GM23338 (cell line): ENCODE measurements around the gene KRTAP10-1.

ENCODE experiments used
- CREB1 ChIP-seq: fragments of 250-450 bp; sonication (Bioruptor Pico); IDR thresholded peaks from 2 replicates; pipeline ENCODE4 v1.5.0; 2020; ENCODE audit warnings: low read depth, mild to moderate bottlenecking, moderate library complexity
- ETS1 ChIP-seq: IDR thresholded peaks from 2 replicates; pipeline ENCODE4 v1.6.1; 2016; ENCODE audit warnings: antibody characterized with exemption
- EZH2 ChIP-seq: fragments of 200-600 bp; sonication (generic); IDR thresholded peaks from one replicate; pipeline ENCODE4 v1.8.0; 2017; ENCODE audit warnings: antibody characterized with exemption, mild to moderate bottlenecking, low read depth; ENCODE audit not compliant: unreplicated experiment
- EZH2phosphoT487 ChIP-seq: fragments of 200-600 bp; sonication (generic); IDR thresholded peaks from one replicate; pipeline ENCODE4 v1.8.1; 2018; ENCODE audit warnings: antibody characterized with exemption; ENCODE audit not compliant: unreplicated experiment
- JUNB ChIP-seq: IDR thresholded peaks from one replicate; pipeline ENCODE4 v1.6.1; 2016; ENCODE audit warnings: antibody characterized with exemption; ENCODE audit not compliant: unreplicated experiment
- NANOG ChIP-seq: IDR thresholded peaks from 2 replicates; pipeline ENCODE4 v1.6.1; 2016; ENCODE audit warnings: antibody characterized with exemption, borderline replicate concordance
- POLR2AphosphoS5 ChIP-seq: IDR thresholded peaks from 2 replicates; pipeline ENCODE4 v1.6.1; 2016; ENCODE audit warnings: antibody characterized with exemption, low read depth
- ZNF331 ChIP-seq: fragments of 250-450 bp; sonication (Bioruptor Pico); IDR thresholded peaks from 2 replicates; pipeline ENCODE4 v1.5.0; 2020; ENCODE audit warnings: low read depth, mild to moderate bottlenecking, moderate library complexity
- TF ChIP-seq, protein P1 (sequence below), 2 experiments: fragments of 200-600 bp in 1 of 2; sonication (generic) in 1 of 2; conservative IDR thresholded peaks; 2 replicates each; pipeline versions ENCODE4 v1.5.1 to v1.6.1; 2016 to 2017; ENCODE audit warnings: antibody characterized with exemption in 2 of 2, low read depth in 2 of 2, mild to moderate bottlenecking in 2 of 2, moderate library complexity in 1 of 2
- TF ChIP-seq, protein P2 (sequence below): fragments of 250-450 bp; sonication (Bioruptor Pico); IDR thresholded peaks from 2 replicates; pipeline ENCODE4 v1.5.0; 2020; ENCODE audit warnings: mild to moderate bottlenecking, moderate library complexity
- TF ChIP-seq, protein P3 (sequence below): IDR thresholded peaks from one replicate; pipeline ENCODE4 v1.6.1; 2018; ENCODE audit warnings: antibody characterized with exemption; ENCODE audit not compliant: unreplicated experiment

GRCh38 chr21:44505673-44506278 lies 34.2 kb downstream of the KRTAP10-1 start:
- TF ChIP-seq, protein P1, sequence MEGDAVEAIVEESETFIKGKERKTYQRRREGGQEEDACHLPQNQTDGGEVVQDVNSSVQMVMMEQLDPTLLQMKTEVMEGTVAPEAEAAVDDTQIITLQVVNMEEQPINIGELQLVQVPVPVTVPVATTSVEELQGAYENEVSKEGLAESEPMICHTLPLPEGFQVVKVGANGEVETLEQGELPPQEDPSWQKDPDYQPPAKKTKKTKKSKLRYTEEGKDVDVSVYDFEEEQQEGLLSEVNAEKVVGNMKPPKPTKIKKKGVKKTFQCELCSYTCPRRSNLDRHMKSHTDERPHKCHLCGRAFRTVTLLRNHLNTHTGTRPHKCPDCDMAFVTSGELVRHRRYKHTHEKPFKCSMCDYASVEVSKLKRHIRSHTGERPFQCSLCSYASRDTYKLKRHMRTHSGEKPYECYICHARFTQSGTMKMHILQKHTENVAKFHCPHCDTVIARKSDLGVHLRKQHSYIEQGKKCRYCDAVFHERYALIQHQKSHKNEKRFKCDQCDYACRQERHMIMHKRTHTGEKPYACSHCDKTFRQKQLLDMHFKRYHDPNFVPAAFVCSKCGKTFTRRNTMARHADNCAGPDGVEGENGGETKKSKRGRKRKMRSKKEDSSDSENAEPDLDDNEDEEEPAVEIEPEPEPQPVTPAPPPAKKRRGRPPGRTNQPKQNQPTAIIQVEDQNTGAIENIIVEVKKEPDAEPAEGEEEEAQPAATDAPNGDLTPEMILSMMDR (conservative IDR thresholded peaks at IDR 0.05; ENCODE audit: low read depth in 2 of 2), result no peak
- TF ChIP-seq POLR2AphosphoS5, result no peak
- TF ChIP-seq EZH2phosphoT487, result no peak
- TF ChIP-seq, protein P2, sequence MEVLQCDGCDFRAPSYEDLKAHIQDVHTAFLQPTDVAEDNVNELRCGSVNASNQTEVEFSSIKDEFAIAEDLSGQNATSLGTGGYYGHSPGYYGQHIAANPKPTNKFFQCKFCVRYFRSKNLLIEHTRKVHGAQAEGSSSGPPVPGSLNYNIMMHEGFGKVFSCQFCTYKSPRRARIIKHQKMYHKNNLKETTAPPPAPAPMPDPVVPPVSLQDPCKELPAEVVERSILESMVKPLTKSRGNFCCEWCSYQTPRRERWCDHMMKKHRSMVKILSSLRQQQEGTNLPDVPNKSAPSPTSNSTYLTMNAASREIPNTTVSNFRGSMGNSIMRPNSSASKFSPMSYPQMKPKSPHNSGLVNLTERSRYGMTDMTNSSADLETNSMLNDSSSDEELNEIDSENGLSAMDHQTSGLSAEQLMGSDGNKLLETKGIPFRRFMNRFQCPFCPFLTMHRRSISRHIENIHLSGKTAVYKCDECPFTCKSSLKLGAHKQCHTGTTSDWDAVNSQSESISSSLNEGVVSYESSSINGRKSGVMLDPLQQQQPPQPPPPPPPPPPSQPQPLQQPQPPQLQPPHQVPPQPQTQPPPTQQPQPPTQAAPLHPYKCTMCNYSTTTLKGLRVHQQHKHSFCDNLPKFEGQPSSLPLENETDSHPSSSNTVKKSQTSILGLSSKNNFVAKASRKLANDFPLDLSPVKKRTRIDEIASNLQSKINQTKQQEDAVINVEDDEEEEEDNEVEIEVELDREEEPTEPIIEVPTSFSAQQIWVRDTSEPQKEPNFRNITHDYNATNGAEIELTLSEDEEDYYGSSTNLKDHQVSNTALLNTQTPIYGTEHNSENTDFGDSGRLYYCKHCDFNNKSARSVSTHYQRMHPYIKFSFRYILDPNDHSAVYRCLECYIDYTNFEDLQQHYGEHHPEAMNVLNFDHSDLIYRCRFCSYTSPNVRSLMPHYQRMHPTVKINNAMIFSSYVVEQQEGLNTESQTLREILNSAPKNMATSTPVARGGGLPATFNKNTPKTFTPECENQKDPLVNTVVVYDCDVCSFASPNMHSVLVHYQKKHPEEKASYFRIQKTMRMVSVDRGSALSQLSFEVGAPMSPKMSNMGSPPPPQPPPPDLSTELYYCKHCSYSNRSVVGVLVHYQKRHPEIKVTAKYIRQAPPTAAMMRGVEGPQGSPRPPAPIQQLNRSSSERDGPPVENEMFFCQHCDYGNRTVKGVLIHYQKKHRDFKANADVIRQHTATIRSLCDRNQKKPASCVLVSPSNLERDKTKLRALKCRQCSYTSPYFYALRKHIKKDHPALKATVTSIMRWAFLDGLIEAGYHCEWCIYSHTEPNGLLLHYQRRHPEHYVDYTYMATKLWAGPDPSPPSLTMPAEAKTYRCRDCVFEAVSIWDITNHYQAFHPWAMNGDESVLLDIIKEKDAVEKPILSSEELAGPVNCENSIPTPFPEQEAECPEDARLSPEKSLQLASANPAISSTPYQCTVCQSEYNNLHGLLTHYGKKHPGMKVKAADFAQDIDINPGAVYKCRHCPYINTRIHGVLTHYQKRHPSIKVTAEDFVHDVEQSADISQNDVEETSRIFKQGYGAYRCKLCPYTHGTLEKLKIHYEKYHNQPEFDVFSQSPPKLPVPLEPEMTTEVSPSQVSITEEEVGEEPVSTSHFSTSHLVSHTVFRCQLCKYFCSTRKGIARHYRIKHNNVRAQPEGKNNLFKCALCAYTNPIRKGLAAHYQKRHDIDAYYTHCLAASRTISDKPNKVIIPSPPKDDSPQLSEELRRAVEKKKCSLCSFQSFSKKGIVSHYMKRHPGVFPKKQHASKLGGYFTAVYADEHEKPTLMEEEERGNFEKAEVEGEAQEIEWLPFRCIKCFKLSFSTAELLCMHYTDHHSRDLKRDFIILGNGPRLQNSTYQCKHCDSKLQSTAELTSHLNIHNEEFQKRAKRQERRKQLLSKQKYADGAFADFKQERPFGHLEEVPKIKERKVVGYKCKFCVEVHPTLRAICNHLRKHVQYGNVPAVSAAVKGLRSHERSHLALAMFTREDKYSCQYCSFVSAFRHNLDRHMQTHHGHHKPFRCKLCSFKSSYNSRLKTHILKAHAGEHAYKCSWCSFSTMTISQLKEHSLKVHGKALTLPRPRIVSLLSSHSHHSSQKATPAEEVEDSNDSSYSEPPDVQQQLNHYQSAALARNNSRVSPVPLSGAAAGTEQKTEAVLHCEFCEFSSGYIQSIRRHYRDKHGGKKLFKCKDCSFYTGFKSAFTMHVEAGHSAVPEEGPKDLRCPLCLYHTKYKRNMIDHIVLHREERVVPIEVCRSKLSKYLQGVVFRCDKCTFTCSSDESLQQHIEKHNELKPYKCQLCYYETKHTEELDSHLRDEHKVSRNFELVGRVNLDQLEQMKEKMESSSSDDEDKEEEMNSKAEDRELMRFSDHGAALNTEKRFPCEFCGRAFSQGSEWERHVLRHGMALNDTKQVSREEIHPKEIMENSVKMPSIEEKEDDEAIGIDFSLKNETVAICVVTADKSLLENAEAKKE (CRISPR knock-in tag), result no peak
- TF ChIP-seq CREB1, result no peak
- TF ChIP-seq EZH2, result no peak
- TF ChIP-seq, protein P3, sequence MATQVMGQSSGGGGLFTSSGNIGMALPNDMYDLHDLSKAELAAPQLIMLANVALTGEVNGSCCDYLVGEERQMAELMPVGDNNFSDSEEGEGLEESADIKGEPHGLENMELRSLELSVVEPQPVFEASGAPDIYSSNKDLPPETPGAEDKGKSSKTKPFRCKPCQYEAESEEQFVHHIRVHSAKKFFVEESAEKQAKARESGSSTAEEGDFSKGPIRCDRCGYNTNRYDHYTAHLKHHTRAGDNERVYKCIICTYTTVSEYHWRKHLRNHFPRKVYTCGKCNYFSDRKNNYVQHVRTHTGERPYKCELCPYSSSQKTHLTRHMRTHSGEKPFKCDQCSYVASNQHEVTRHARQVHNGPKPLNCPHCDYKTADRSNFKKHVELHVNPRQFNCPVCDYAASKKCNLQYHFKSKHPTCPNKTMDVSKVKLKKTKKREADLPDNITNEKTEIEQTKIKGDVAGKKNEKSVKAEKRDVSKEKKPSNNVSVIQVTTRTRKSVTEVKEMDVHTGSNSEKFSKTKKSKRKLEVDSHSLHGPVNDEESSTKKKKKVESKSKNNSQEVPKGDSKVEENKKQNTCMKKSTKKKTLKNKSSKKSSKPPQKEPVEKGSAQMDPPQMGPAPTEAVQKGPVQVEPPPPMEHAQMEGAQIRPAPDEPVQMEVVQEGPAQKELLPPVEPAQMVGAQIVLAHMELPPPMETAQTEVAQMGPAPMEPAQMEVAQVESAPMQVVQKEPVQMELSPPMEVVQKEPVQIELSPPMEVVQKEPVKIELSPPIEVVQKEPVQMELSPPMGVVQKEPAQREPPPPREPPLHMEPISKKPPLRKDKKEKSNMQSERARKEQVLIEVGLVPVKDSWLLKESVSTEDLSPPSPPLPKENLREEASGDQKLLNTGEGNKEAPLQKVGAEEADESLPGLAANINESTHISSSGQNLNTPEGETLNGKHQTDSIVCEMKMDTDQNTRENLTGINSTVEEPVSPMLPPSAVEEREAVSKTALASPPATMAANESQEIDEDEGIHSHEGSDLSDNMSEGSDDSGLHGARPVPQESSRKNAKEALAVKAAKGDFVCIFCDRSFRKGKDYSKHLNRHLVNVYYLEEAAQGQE, result no peak
- no peak for TF ChIP-seq ETS1
- no peak for TF ChIP-seq JUNB
- no peak for TF ChIP-seq NANOG
- no peak for TF ChIP-seq ZNF331 (CRISPR knock-in tag)
